Measurements from ENCODE around the gene GADD45B. TPM values are rescaled to one million over a fixed set of nuclear protein-coding genes. Genes with fewer than 3 reads are reported as not detected.

GADD45B gene
- total and polyA plus RNA-seq, 8 donors, result 7.5 to 73.5 (median 14.4) TPM

DNA sequence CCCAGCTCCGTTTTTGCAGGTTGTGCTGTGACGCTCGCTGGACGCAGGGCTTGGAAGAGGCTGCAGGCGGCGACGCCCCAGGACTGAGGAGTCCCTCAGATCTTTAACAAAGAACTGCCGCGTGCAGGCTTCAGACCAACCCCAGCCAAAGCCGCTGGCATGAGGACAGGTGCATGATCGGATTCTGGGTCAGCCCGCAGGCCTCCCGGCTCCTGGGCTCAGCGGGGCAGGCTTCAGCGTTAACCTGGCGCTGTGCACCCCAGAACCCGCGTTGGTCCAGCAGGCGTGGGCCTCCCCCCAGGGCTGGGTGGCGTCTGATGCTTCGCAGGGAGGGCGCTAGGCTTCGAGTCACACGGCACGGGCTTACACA is 47.6 kb upstream of the GADD45B start:
- no peak for TF ChIP-seq CTCF (IDR thresholded peaks at IDR 0.05)
- Histone ChIP-seq H3K27me3 (no peaks in the 10 kb centered on the region), H3K27ac (peak overlapping the region; percentile 90 to 93), H3K36me3 (peaks cover 0 to 52% of the 10 kb centered on the region in 2 donors), H3K9me3 (no peaks in the 10 kb centered on the region), H3K4me1 (peaks cover 18 to 38% of the 10 kb centered on the region in 2 donors), H3K4me3 (peak overlapping the region; percentile 79 to 98)
- ATAC-seq (peak; percentile 8), DNase-seq (peak in 1 of 4 donors; percentile 78)
- intact Hi-C loops (cut with DNase I), result no loop called here

DNA sequence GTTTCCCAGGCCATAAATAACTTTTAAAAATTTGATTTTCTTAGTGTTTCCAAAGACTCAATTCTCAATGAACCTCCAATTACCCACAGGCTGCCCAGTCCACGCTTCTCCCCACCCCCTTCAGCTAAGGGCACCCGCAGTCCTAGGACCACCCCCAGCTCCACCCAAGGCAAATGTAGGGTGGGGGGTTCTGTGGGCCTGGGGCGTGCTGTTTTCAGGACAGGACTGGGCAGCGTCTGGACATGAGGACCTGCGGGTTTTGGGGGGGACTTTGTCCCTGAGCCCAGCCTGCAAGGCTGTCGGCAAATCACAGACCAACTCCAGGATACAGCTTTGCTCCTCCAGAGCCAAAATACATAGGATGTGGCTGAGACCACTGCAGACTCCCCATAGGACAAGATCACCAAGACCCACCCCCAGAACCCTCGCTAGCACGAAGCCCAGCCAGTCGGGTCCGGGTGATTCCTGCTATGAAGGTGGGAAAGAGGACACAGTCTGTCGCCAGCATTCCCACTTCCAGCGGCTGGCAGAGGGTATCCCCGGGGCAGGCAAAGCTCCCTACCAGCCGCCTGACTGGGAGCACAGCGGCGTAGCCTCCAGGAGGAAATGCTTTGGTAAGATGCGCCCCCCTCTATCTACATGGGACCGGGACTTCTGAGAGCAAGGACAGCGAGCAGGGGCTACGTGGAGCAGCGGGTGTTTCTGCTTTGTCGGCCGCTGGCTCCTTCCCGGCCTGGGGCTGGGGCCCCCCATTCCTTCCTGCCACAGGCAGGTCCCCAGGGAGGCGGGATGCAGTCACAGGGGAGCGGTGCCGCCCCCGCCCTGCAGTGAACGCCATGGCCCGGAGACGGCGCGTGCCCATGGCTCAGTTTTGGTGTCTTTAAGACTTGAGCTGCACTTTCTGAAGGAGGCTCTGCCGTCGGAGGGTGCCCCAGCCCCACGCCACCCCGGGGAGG is 46.9 kb upstream of the GADD45B start:
- Histone ChIP-seq H3K4me3 (no peak overlapping the region), H3K27ac (peak overlapping the region in 1 of 2 donors; percentile 93)

GRCh38 chr19:2429917-2430535 is 45.9 kb upstream of the GADD45B start:
- H3K9me3 ChIP-seq, result no peaks in the 10 kb centered on the region
- H3K36me3 ChIP-seq, result peaks cover 0 to 54% of the 10 kb centered on the region in 2 donors
- H3K27ac ChIP-seq, result no peak overlapping the region
- intact Hi-C loops (cut with DNase I), result no loop called here
- ATAC-seq (no peak), DNase-seq (peak in 1 of 4 donors; percentile 77)
- no peak for TF ChIP-seq CTCF (IDR thresholded peaks at IDR 0.05)
- H3K4me3 ChIP-seq, result no peak overlapping the region
- H3K27me3 ChIP-seq, result no peaks in the 10 kb centered on the region
- H3K4me1 ChIP-seq, result peaks cover 18 to 28% of the 10 kb centered on the region in 2 donors

More for the DNA sequence above, 46.9 kb upstream of the GADD45B start:
- DNase-seq (peak in 1 of 4 donors; percentile 78), ATAC-seq (no peak)
- no peak for TF ChIP-seq CTCF (IDR thresholded peaks at IDR 0.05)
- intact Hi-C loops (cut with DNase I), result no loop called here
- H3K9me3 ChIP-seq, result no peaks in the 10 kb centered on the region
- no peaks in the 10 kb centered on the region for H3K27me3 ChIP-seq
- H3K4me1 ChIP-seq, result peaks cover 18 to 30% of the 10 kb centered on the region in 2 donors
- peaks cover 0 to 50% of the 10 kb centered on the region in 2 donors for H3K36me3 ChIP-seq

- Histone ChIP-seq H3K36me3 (peaks cover 0 to 57% of the 10 kb centered on the region in 2 donors), H3K4me3 (no peak overlapping the region), H3K4me1 (peaks cover 11 to 15% of the 10 kb centered on the region in 2 donors), H3K27me3 (no peaks in the 10 kb centered on the region), H3K27ac (no peak overlapping the region), H3K9me3 (no peaks in the 10 kb centered on the region)
- peak in 1 of 4 donors; percentile 69 for DNase-seq
- intact Hi-C loops (cut with DNase I), result no loop called here
- ATAC-seq, result no peak
- TF ChIP-seq CTCF (IDR thresholded peaks at IDR 0.05), result no peak
These were observed 44.4 kb upstream of the GADD45B start for GRCh38 chr19:2431318-2432055.

Data from left lung (tissue), 10 donors.